PC-9 (cell line): Measurements from ENCODE around the gene TMUB1. TPM values are rescaled to one million over a fixed set of nuclear protein-coding genes. Genes with fewer than 3 reads are reported as not detected.

Source experiments
- BruUV-seq: library from RNA; stranded (reverse); fragments of 400-500 nt; replicated peaks from 2 replicates; lab custom pipeline; 2021; lab: Mats Ljungman, UMichigan
- CTCF ChIA-PET: fragments of 300-600 bp; sonication (Branson Sonifier 250); formaldehyde crosslinking; loops from one replicate; lab custom pipeline; 2022; ENCODE audit warnings: antibody characterized with exemption; lab: Charles Lee
- POLR2A ChIA-PET: fragments of 300-600 bp; sonication (Branson Sonifier 250); formaldehyde crosslinking; loops from one replicate; lab custom pipeline; 2022; ENCODE audit warnings: antibody characterized with exemption; ENCODE audit not compliant: unreplicated experiment; lab: Charles Lee
- DNase-seq, 2 experiments: peaks; one replicate each; pipeline versions ENCODE4 v3.0.0 to v3.0.0-alpha.2; 2015 to 2022; ENCODE audit warnings: mixed read lengths in 1 of 2
- H2AFZ ChIP-seq: fragments of 200-600 bp; sonication (generic); 2 replicates; pipeline ENCODE4 v1.8.1; 2017; ENCODE audit warnings: antibody characterized with exemption
- H3F3A ChIP-seq: fragments of 200-600 bp; sonication (generic); 2 replicates; pipeline ENCODE4 v1.8.1; 2017; ENCODE audit warnings: antibody characterized with exemption, mild to moderate bottlenecking, low read depth; ENCODE audit not compliant: insufficient read depth
- H3K27ac ChIP-seq: fragments of 200-600 bp; sonication (generic); 2 replicates; pipeline ENCODE4 v1.6.1; 2016; ENCODE audit warnings: mixed run types
- H3K27me3 ChIP-seq: fragments of 200-600 bp; sonication (generic); 2 replicates; pipeline ENCODE4 v1.6.1; 2016; ENCODE audit warnings: low read depth, mixed run types; ENCODE audit not compliant: insufficient read depth
- H3K36me3 ChIP-seq: fragments of 200-600 bp; sonication (generic); 2 replicates; pipeline ENCODE4 v1.6.1; 2016; ENCODE audit warnings: low read depth, mixed run types
- H3K4me1 ChIP-seq: fragments of 200-600 bp; sonication (generic); replicated peaks from 2 replicates; pipeline ENCODE4 v1.6.1; 2016; ENCODE audit warnings: mixed run types; ENCODE audit not compliant: insufficient read depth
- H3K4me2 ChIP-seq: fragments of 200-600 bp; sonication (generic); 2 replicates; pipeline ENCODE4 v1.6.1; 2017; ENCODE audit warnings: mixed run types
- H3K4me3 ChIP-seq: fragments of 200-600 bp; sonication (generic); 2 replicates; pipeline ENCODE4 v1.6.1; 2016; ENCODE audit warnings: mixed run types
- H3K79me2 ChIP-seq: fragments of 200-600 bp; sonication (generic); 2 replicates; pipeline ENCODE4 v1.6.1; 2017; ENCODE audit warnings: low read depth, mixed run types
- H3K9me2 ChIP-seq: fragments of 200-600 bp; sonication (generic); 2 replicates; pipeline ENCODE4 v1.8.1; 2017; ENCODE audit warnings: mild to moderate bottlenecking; ENCODE audit not compliant: insufficient read depth
- H3K9me3 ChIP-seq: fragments of 200-600 bp; sonication (generic); 2 replicates; pipeline ENCODE4 v1.8.1; 2016; ENCODE audit warnings: low read depth; ENCODE audit not compliant: insufficient read depth
- H4K20me1 ChIP-seq: fragments of 200-600 bp; sonication (generic); 2 replicates; pipeline ENCODE4 v1.8.1; 2017; ENCODE audit not compliant: insufficient read depth
- CTCF ChIP-seq: fragments of 200-600 bp; sonication (generic); conservative IDR thresholded peaks from 2 replicates; pipeline ENCODE4 v1.6.1; 2017; ENCODE audit warnings: mixed run types, antibody characterized with exemption, mild to moderate bottlenecking, moderate library complexity
- EZH2 ChIP-seq: fragments of 200-600 bp; sonication (generic); IDR thresholded peaks from 2 replicates; pipeline ENCODE4 v1.8.0; 2017; ENCODE audit warnings: antibody characterized with exemption, low read depth
- intact Hi-C: fragments of 100-400 bp; cut with micrococcal nuclease; formaldehyde crosslinking; loops from one replicate; pipeline ENCODE4 v1.10.0; 2022; ENCODE audit not compliant: unreplicated experiment
- total RNA-seq: library from RNA; stranded (reverse); gene quantifications from 2 replicates; pipeline ENCODE4 v1.2.3, GENCODE V29; 2021

TMUB1 gene
- total RNA-seq, 1 experiment from 2014 or later, result 87.8 TPM

GRCh38 chr7:151122276-151122675 lies 39.0 kb upstream of the TMUB1 start:
- TF ChIP-seq CTCF, result no peak
- Histone ChIP-seq H3K4me2 (no peak overlapping the region), H2AFZ (no peak overlapping the region), H3K27ac (no peak overlapping the region), H3K9me3 (no peaks in the 10 kb centered on the region), H3K27me3 (no peaks in the 10 kb centered on the region), H3K36me3 (no peaks in the 10 kb centered on the region), H3K4me1 (no peaks in the 10 kb centered on the region), H3K79me2 (no peaks in the 10 kb centered on the region), H4K20me1 (peaks cover 13% of the 10 kb centered on the region), H3F3A (no peaks in the 10 kb centered on the region; the same call in 1 of the 2 replicates), H3K4me3 (no peak overlapping the region), H3K9me2 (no peaks in the 10 kb centered on the region)
- BruUV-seq, result no TSS peak
- no peak for DNase-seq
- intact Hi-C loops, result no loop called here
- CTCF ChIA-PET, result interaction anchor here (0.6 kb wide), 1 partner anchor 54 kb away, joined by 4 read pairs; no protein-coding TSS in a partner anchor
- POLR2A ChIA-PET, result no interaction called here

- Histone ChIP-seq H3K36me3 (no peaks in the 10 kb centered on the region), H2AFZ (no peak overlapping the region), H4K20me1 (peaks cover 17% of the 10 kb centered on the region), H3F3A (no peaks in the 10 kb centered on the region; the same call in 1 of the 2 replicates), H3K4me3 (no peak overlapping the region), H3K27ac (no peak overlapping the region), H3K4me1 (no peaks in the 10 kb centered on the region), H3K9me3 (no peaks in the 10 kb centered on the region), H3K27me3 (no peaks in the 10 kb centered on the region), H3K9me2 (no peaks in the 10 kb centered on the region), H3K79me2 (peaks cover 4% of the 10 kb centered on the region; the same call in 1 of the 2 replicates), H3K4me2 (no peak overlapping the region)
- DNase-seq, result no peak
- ChIA-PET POLR2A (no interaction called here), CTCF (interaction anchor here (0.6 kb wide), 1 partner anchor 55 kb away, joined by 4 read pairs; no protein-coding TSS in a partner anchor)
- BruUV-seq, result no TSS peak
- intact Hi-C loops, result no loop called here
- TF ChIP-seq CTCF (no peak), EZH2 (no peak)
Measured at GRCh38 chr7:151121380-151122170, 38.3 kb upstream of the TMUB1 start.

- H3K79me2 ChIP-seq, result peaks cover 11% of the 10 kb centered on the region; the same call in 1 of the 2 replicates
- intact Hi-C loops, result no loop called here
- H3K4me2 ChIP-seq, result no peak overlapping the region
- no peak for DNase-seq
- no peak overlapping the region for H3K4me3 ChIP-seq
- ChIA-PET POLR2A (no interaction called here), CTCF (no interaction called here)
- no peaks in the 10 kb centered on the region for H3K9me3 ChIP-seq
- no peaks in the 10 kb centered on the region; the same call in 1 of the 2 replicates for H3F3A ChIP-seq
- no peaks in the 10 kb centered on the region for H3K9me2 ChIP-seq
- H3K27ac ChIP-seq, result no peak overlapping the region
- no peaks in the 10 kb centered on the region for H3K27me3 ChIP-seq
- no peaks in the 10 kb centered on the region for H3K36me3 ChIP-seq
- TF ChIP-seq CTCF (no peak), EZH2 (no peak)
- BruUV-seq, result no TSS peak
- peaks cover 24% of the 10 kb centered on the region for H4K20me1 ChIP-seq
- peaks cover 6% of the 10 kb centered on the region for H3K4me1 ChIP-seq
- no peak overlapping the region for H2AFZ ChIP-seq
Measured at GRCh38 chr7:151120896-151121295, 37.6 kb upstream of the TMUB1 start.
